GM19455 (cell line): ENCODE measurements around the gene PLXNB1.

Experiments used
- ATAC-seq: cut with Tn5 transposase; IDR thresholded peaks from one replicate; pipeline ENCODE4 v1.9.1; 2021; ENCODE audit not compliant: unreplicated experiment

Gene PLXNB1

GRCh38 chr3:48372377-48372770, 57.5 kb downstream of the PLXNB1 start:
- no peak for ATAC-seq

- ATAC-seq = no peak
Observed at GRCh38 chr3:48371651-48372376, 58.1 kb downstream of the PLXNB1 start, which contains the start of gene FBXW12. TSS of gene FBXW12 (plus strand) at chr3:48372219. CDS start at chr3:48372768, 549 bp downstream.

- no peak for ATAC-seq
Observed at GRCh38 chr3:48370333-48370713, 59.6 kb downstream of the PLXNB1 start.

GRCh38 chr3:48369693-48370332, 60.1 kb downstream of the PLXNB1 start:
- ATAC-seq = no peak

GRCh38 chr3:48367201-48367600, 62.7 kb downstream of the PLXNB1 start:
- ATAC-seq = no peak

- ATAC-seq = no peak
Observed at GRCh38 chr3:48364840-48365239, 65.0 kb downstream of the PLXNB1 start.

GRCh38 chr3:48361928-48362327, 68.0 kb downstream of the PLXNB1 start:
- ATAC-seq = no peak

GRCh38 chr3:48356419-48356818, 73.5 kb downstream of the PLXNB1 start:
- no peak for ATAC-seq

- ATAC-seq = no peak
Observed at GRCh38 chr3:48353987-48354386, 75.9 kb downstream of the PLXNB1 start.
